SK-N-MC (cell line): Measurements from ENCODE around the gene ABCD1.

Experiments
- EZH2 ChIP-seq: fragments of 200-600 bp; sonication (generic); IDR thresholded peaks from one replicate; pipeline ENCODE4 v1.6.1; 2017; ENCODE audit warnings: antibody characterized with exemption
- POLR2AphosphoS5 ChIP-seq: IDR thresholded peaks from 2 replicates; pipeline ENCODE4 v1.6.1; 2012; ENCODE audit warnings: mild to moderate bottlenecking, low read depth, low read length, borderline replicate concordance

DNA sequence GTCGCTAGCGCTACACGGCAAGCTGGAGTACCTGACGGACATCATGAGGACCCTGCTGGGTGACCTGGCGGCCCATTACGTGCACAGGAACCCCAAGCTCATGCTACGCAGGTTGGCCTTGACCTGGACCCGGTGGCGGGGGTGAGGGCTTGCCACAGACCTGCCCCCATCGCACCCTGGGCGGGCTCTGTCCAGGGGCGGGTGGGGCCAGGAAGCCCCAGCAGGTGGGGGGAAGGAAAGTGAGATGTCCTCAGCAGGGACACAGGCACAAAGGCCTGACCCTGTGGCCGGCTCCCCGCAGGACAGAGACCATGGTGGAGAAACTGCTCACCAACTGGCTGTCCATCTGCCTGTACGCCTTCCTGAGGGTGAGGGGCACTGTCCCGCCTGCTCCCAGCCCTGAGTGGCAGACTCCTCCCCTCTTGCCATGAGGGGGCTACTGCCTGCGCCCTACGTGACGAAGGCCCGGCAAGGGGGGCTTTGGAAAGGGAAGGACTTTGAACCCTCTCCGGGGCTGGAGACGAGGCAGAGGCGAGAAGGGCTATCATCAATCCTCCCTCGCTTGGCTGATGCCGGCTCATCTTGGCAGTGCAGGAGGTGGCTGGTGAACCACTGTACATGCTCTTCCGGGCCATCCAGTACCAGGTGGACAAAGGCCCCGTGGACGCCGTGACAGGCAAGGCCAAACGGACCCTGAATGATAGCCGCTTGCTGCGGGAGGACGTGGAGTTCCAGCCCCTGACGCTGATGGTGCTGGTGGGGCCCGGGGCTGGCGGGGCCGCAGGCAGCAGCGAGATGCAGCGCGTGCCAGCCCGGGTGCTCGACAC lies 50.9 kb downstream of the ABCD1 start:
- TF ChIP-seq POLR2AphosphoS5 (no peak), EZH2 (no peak)
